K562 (cell line): ENCODE results near the gene MARCKSL1. TPM values are rescaled to one million over a fixed set of nuclear protein-coding genes. Genes with fewer than 3 reads are reported as not detected.
A peak's percentile ranks its signal among the peaks of the same experiment; 100 is the strongest.

Source experiments
- BHLHE40 ChIP-seq: IDR thresholded peaks from 2 replicates; pipeline ENCODE4 v1.6.1; 2011; ENCODE audit warnings: low read length, improper control_type of control experiment
- CCAR2 ChIP-seq: fragments of 200-400 bp; formaldehyde crosslinking; IDR thresholded peaks from 2 replicates; pipeline ENCODE4 v1.6.1; 2017; ENCODE audit warnings: mild to moderate bottlenecking, low read depth, low read length
- CXXC5 ChIP-seq: fragments of 250-450 bp; sonication (Bioruptor Pico); IDR thresholded peaks from 2 replicates; pipeline ENCODE4 v1.8.0; 2022; ENCODE audit warnings: inconsistent platforms, mild to moderate bottlenecking, moderate library complexity
- KAT7 ChIP-seq: sonication (generic); formaldehyde crosslinking; IDR thresholded peaks from 2 replicates; pipeline ENCODE4 v1.8.0; 2022; ENCODE audit warnings: missing genetic modification reagents, mild to moderate bottlenecking, borderline replicate concordance
- L3MBTL2 ChIP-seq: fragments of 450-650 bp; IDR thresholded peaks from 2 replicates; pipeline ENCODE4 v1.6.1; 2016; ENCODE audit warnings: mild to moderate bottlenecking, moderate library complexity
- MECOM ChIP-seq: fragments of 250-450 bp; sonication (Bioruptor Pico); IDR thresholded peaks from 2 replicates; pipeline ENCODE4 v1.8.0; 2022; ENCODE audit warnings: inconsistent platforms
- NR2C1 ChIP-seq, 2 experiments: fragments of 450-650 bp; IDR thresholded peaks; 2 replicates each; pipeline ENCODE4 v1.6.1; 2017; ENCODE audit warnings: mild to moderate bottlenecking in 2 of 2, antibody characterized with exemption in 1 of 2, inconsistent platforms in 1 of 2, missing compliant biosample characterization in 1 of 2, missing genetic modification characterization in 1 of 2
- NRF1 ChIP-seq, 2 experiments: fragments of 450-650 bp; IDR thresholded peaks in 1 of 2; conservative IDR thresholded peaks in 1 of 2; 2 replicates each; pipeline ENCODE4 v1.6.1; 2014; ENCODE audit warnings: mild to moderate bottlenecking in 2 of 2
- YY1 ChIP-seq, 3 experiments: IDR thresholded peaks; 2 replicates each; pipeline ENCODE4 v1.6.1; 2011; ENCODE audit warnings: low read length in 2 of 3, mild to moderate bottlenecking in 2 of 3, moderate library complexity in 2 of 3, borderline replicate concordance in 1 of 3, control low read depth in 1 of 3, low read depth in 1 of 3; ENCODE audit not compliant: insufficient read depth in 3 of 3, insufficient replicate concordance in 2 of 3, control insufficient read depth in 1 of 3, insufficient read length in 1 of 3; ENCODE audit errors: extremely low read depth in 1 of 3
- ZNF444 ChIP-seq: fragments of 250-450 bp; sonication (Bioruptor Pico); IDR thresholded peaks from 2 replicates; pipeline ENCODE4 v1.4.0; 2020; ENCODE audit warnings: mild to moderate bottlenecking, moderate library complexity
- ZNF561 ChIP-seq: fragments of 450-650 bp; formaldehyde crosslinking; conservative IDR thresholded peaks from 2 replicates; pipeline ENCODE4 v1.4.0; 2020; ENCODE audit warnings: mild to moderate bottlenecking, moderate library complexity
- polyA plus RNA-seq, 8 experiments: library from polyadenylated mRNA; depleted of rRNA in 4 of 8; stranded (reverse) in 5 of 8; unstranded in 3 of 8; fragments of >200 nt; fragmentation: Nextera tagmentation in 2 of 8; fragmentation: Illumina TruSeq in 1 of 8; extraction: Ambion mirVana in 2 of 8; extraction: Trizol in 1 of 8; gene quantifications; 2 replicates each; pipeline versions ENCODE4 v1.2.1 to v1.2.3, GENCODE V29; 2011 to 2014; ENCODE audit warnings: inconsistent platforms in 1 of 8, missing spikeins in 1 of 8
- total RNA-seq, 7 experiments: library from RNA; depleted of rRNA in 6 of 7; stranded (reverse); fragments of >200 nt in 6 of 7; fragmentation: Illumina TruSeq in 2 of 7; extraction: Trizol in 2 of 7; gene quantifications; 2 replicates each; pipeline versions ENCODE4 v1.2.1 to v1.2.3, GENCODE V29; 2011 to 2021; ENCODE audit warnings: low replicate concordance in 1 of 7
- TF ChIP-seq, protein P1 (sequence below): fragments of 450-650 bp; IDR thresholded peaks from 2 replicates; pipeline ENCODE4 v1.6.1; 2017; ENCODE audit warnings: antibody characterized with exemption, mild to moderate bottlenecking

Gene MARCKSL1
- total and polyA plus RNA-seq, 9 of the 15 experiments (the other 6 are each of a cell fraction or from before 2014, with no cell fraction given) = 14.7 to 325 (median 155) TPM

DNA sequence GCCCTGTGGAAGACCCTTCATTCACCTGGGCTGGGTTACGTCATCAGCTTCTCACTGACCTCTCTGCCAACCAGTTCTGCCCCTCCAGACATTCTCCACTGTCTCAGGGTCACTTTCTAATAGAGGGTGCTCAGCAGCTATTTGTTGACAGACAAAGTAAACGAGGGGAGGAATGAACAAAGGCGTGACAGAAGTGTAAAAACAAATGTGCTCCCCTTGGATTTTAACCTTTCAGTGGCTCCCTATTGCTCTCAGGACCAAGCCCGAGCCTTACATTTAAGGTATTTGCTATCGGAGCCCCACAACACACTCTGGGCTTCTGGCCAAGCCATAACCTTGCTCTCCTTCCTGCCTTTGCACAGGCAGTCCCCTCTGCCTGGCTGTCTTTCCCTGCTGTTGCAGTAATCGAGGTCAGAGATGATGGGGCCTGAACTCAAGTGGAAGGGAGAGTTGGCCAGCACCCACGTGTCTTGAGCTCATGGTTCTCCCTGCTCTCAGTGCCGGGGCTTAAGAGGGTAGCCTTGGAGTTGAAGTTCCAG, 9.3 kb upstream of the MARCKSL1 start (continued):
- TF ChIP-seq, protein P1, sequence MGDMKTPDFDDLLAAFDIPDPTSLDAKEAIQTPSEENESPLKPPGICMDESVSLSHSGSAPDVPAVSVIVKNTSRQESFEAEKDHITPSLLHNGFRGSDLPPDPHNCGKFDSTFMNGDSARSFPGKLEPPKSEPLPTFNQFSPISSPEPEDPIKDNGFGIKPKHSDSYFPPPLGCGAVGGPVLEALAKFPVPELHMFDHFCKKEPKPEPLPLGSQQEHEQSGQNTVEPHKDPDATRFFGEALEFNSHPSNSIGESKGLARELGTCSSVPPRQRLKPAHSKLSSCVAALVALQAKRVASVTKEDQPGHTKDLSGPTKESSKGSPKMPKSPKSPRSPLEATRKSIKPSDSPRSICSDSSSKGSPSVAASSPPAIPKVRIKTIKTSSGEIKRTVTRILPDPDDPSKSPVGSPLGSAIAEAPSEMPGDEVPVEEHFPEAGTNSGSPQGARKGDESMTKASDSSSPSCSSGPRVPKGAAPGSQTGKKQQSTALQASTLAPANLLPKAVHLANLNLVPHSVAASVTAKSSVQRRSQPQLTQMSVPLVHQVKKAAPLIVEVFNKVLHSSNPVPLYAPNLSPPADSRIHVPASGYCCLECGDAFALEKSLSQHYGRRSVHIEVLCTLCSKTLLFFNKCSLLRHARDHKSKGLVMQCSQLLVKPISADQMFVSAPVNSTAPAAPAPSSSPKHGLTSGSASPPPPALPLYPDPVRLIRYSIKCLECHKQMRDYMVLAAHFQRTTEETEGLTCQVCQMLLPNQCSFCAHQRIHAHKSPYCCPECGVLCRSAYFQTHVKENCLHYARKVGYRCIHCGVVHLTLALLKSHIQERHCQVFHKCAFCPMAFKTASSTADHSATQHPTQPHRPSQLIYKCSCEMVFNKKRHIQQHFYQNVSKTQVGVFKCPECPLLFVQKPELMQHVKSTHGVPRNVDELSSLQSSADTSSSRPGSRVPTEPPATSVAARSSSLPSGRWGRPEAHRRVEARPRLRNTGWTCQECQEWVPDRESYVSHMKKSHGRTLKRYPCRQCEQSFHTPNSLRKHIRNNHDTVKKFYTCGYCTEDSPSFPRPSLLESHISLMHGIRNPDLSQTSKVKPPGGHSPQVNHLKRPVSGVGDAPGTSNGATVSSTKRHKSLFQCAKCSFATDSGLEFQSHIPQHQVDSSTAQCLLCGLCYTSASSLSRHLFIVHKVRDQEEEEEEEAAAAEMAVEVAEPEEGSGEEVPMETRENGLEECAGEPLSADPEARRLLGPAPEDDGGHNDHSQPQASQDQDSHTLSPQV = peak; percentile 87
- TF ChIP-seq NR2C1 (IDR thresholded peaks at IDR 0.05) (no peak; the same call in none of the 2 replicates), NR2C1 (tag; IDR thresholded peaks at IDR 0.05) (peak; percentile 67; the same call in 1 of the 2 replicates), MECOM (CRISPR knock-in tag) (0 out of 2 replicates have a peak, but pooled peaks have one; percentile 26), KAT7 (CRISPR knock-in tag) (no peak), CCAR2 (no peak), BHLHE40 (peak; percentile 41), YY1 (IDR thresholded peaks at IDR 0.05; ENCODE audit: borderline replicate concordance in 1 of 3, control insufficient read depth in 1 of 3, extremely low read depth in 1 of 3, insufficient read depth in 3 of 3, insufficient read length in 1 of 3, insufficient replicate concordance in 2 of 3, low read depth in 1 of 3, low read length in 2 of 3) (peak in 1 of 3 experiments; percentile 11), NRF1 (conservative IDR thresholded peaks at IDR 0.05 in 1 of 2, IDR thresholded peaks at IDR 0.05 in 1 of 2) (0 out of 4 replicates have a peak, but pooled peaks of 1 of the 2 experiments have one; percentile 17), L3MBTL2 (peak; percentile 90), ZNF444 (CRISPR knock-in tag) (no peak), ZNF561 (CRISPR knock-in tag) (no peak), CXXC5 (CRISPR knock-in tag) (peak; percentile 48; the same call in 1 of the 2 replicates)
